Uterus (tissue), 2 donors: ENCODE results near the gene HDAC3.

Experiments used
- POLR2A ChIP-seq, 2 donors: fragments of 450-650 bp; IDR thresholded peaks; one replicate each; pipeline ENCODE4 v1.6.1; 2016; ENCODE audit warnings: antibody characterized with exemption in 2 of 2, mild to moderate bottlenecking in 1 of 2, moderate library complexity in 1 of 2
- TF ChIP-seq, protein P1 (sequence below), 4 experiments: fragments of 200-600 bp in 2 of 4; fragments of 450-650 bp in 2 of 4; sonication (generic) in 2 of 4; IDR thresholded peaks; one replicate each; pipeline ENCODE4 v1.5.1; 2016 to 2019; ENCODE audit warnings: antibody characterized with exemption in 4 of 4, mild to moderate bottlenecking in 2 of 4, moderate library complexity in 1 of 4

GRCh38 chr5:141651728-141652105 lies 15.1 kb upstream of the HDAC3 start:
- TF ChIP-seq POLR2A (IDR thresholded peaks at IDR 0.05), result no peak
- TF ChIP-seq, protein P1, sequence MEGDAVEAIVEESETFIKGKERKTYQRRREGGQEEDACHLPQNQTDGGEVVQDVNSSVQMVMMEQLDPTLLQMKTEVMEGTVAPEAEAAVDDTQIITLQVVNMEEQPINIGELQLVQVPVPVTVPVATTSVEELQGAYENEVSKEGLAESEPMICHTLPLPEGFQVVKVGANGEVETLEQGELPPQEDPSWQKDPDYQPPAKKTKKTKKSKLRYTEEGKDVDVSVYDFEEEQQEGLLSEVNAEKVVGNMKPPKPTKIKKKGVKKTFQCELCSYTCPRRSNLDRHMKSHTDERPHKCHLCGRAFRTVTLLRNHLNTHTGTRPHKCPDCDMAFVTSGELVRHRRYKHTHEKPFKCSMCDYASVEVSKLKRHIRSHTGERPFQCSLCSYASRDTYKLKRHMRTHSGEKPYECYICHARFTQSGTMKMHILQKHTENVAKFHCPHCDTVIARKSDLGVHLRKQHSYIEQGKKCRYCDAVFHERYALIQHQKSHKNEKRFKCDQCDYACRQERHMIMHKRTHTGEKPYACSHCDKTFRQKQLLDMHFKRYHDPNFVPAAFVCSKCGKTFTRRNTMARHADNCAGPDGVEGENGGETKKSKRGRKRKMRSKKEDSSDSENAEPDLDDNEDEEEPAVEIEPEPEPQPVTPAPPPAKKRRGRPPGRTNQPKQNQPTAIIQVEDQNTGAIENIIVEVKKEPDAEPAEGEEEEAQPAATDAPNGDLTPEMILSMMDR (IDR thresholded peaks at IDR 0.05), result no peak
